Right lobe of liver (tissue), 6 donors: ENCODE results near the gene CUL1. TPM values are rescaled to one million over a fixed set of nuclear protein-coding genes. Genes with fewer than 3 reads are reported as not detected.

ENCODE experiments used
- ATAC-seq, 4 donors: fragments of 200-7000 bp; cut with Tn5 transposase; one replicate each; pipeline ENCODE4 v1.9.1; 2020; ENCODE audit warnings: mild to moderate bottlenecking in 4 of 4, moderate library complexity in 4 of 4
- DNase-seq, 3 donors: peaks; one replicate each; pipeline ENCODE4 v3.0.0-alpha.2; 2020
- H3K27ac ChIP-seq, 3 donors: fragments of 200-600 bp; one replicate each; pipeline ENCODE4 v1.8.0; 2022
- H3K27me3 ChIP-seq, 2 donors: fragments of 200-600 bp; one replicate each; pipeline ENCODE4 v1.8.0; 2022
- H3K36me3 ChIP-seq, 4 donors: fragments of 200-600 bp; sonication (generic) in 1 of 4; one replicate each; pipeline versions ENCODE4 v1.5.1 to v1.8.0; 2017 to 2022; ENCODE audit warnings: control low read depth in 1 of 4
- H3K4me1 ChIP-seq, 4 donors: fragments of 200-600 bp; sonication (generic) in 1 of 4; one replicate each; pipeline versions ENCODE4 v1.5.1 to v1.8.0; 2017 to 2022; ENCODE audit warnings: control low read depth in 1 of 4
- H3K4me3 ChIP-seq, 3 donors: fragments of 200-600 bp; one replicate each; pipeline ENCODE4 v1.8.0; 2022
- H3K9me3 ChIP-seq, 4 donors: fragments of 200-600 bp; sonication (generic) in 1 of 4; one replicate each; pipeline versions ENCODE4 v1.5.1 to v1.8.0; 2017 to 2022; ENCODE audit warnings: control low read depth in 1 of 4
- POLR2A ChIP-seq: fragments of 450-650 bp; IDR thresholded peaks from one replicate; pipeline ENCODE4 v1.6.1; 2017; ENCODE audit warnings: antibody characterized with exemption, mild to moderate bottlenecking
- WGBS: methylation state at CpG from one replicate; pipeline ENCODE4 v1.1.6; 2018; ENCODE audit warnings: low coverage, low lambda C conversion rate; ENCODE audit not compliant: insufficient coverage; ENCODE audit errors: missing lambda C conversion rate; 5-methylcytosine and 5-hydroxymethylcytosine counted together
- intact Hi-C, 2 donors: fragments of 100-400 bp; cut with DNase I; formaldehyde crosslinking; loops; one replicate each; pipeline versions ENCODE4 v1.11.2 to v1.14.1; 2022
- total RNA-seq, 6 experiments: library from RNA; depleted of rRNA in 2 of 6; stranded (reverse); fragments of >200 nt in 2 of 6; fragmentation: NEBNext Ultra II Directional in 3 of 6; extraction: Animal tissue kit (Norgen Biotek cat#: 25700) in 3 of 6; gene quantifications; one replicate each; pipeline versions ENCODE4 v1.1.0 to v1.2.4, GENCODE V29; 2016 to 2023
- TF ChIP-seq, protein P1 (sequence below), 4 donors: fragments of 200-600 bp in 3 of 4; fragments of 450-650 bp in 1 of 4; IDR thresholded peaks; one replicate each; pipeline versions ENCODE4 v1.5.1 to v1.8.0; 2016 to 2022; ENCODE audit warnings: antibody characterized with exemption in 4 of 4, mild to moderate bottlenecking in 2 of 4
- donor health status: DM: no; HTN: yes; CAD: no.
- donor health status: DM: no; HTN: no; CAD: no.
- donor health status: DM: no; HTN: no; CAD: no.
- donor health status: DM: no; HTN: yes; CAD: no.
- donor health status: DM: no; HTN: yes; CAD: no.

The CUL1 gene
- total RNA-seq, 6 experiments from 2014 or later = 22.3 to 46.3 (median 30.8) TPM

DNA sequence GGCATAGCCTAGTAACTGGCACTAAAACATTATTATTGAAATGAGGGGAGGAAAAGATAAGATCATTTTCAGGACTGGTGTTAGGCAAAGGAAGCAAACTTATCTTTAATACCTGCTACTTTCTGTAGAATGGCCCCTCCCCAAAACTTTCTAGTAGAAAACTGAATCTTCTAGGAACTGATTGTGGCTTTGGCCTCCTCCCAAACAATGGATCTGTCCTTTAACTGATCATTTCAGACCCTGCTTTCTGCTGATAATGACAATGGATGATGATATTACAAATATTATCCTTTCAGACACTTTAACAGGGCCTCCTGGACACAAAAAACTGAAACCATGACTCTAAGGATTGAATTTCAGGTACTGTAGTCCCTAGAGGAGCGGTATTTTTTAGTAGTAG is 130.3 kb downstream of the CUL1 start:
- Histone ChIP-seq H3K4me3 (no peak overlapping the region), H3K9me3 (peaks cover 0 to 4% (median 0%) of the 10 kb centered on the region in 4 donors), H3K4me1 (no peaks in the 10 kb centered on the region), H3K27me3 (no peaks in the 10 kb centered on the region), H3K27ac (no peak overlapping the region), H3K36me3 (peaks cover 0 to 6% (median 0%) of the 10 kb centered on the region in 4 donors)
- TF ChIP-seq, protein P1, sequence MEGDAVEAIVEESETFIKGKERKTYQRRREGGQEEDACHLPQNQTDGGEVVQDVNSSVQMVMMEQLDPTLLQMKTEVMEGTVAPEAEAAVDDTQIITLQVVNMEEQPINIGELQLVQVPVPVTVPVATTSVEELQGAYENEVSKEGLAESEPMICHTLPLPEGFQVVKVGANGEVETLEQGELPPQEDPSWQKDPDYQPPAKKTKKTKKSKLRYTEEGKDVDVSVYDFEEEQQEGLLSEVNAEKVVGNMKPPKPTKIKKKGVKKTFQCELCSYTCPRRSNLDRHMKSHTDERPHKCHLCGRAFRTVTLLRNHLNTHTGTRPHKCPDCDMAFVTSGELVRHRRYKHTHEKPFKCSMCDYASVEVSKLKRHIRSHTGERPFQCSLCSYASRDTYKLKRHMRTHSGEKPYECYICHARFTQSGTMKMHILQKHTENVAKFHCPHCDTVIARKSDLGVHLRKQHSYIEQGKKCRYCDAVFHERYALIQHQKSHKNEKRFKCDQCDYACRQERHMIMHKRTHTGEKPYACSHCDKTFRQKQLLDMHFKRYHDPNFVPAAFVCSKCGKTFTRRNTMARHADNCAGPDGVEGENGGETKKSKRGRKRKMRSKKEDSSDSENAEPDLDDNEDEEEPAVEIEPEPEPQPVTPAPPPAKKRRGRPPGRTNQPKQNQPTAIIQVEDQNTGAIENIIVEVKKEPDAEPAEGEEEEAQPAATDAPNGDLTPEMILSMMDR (IDR thresholded peaks at IDR 0.05) = no peak
- no peak for TF ChIP-seq POLR2A
- intact Hi-C loops = no loop called here
- DNase-seq (no peak), ATAC-seq (no peak)
- WGBS = 100% methylated on average over 1 of the region's 1 CpG

DNA sequence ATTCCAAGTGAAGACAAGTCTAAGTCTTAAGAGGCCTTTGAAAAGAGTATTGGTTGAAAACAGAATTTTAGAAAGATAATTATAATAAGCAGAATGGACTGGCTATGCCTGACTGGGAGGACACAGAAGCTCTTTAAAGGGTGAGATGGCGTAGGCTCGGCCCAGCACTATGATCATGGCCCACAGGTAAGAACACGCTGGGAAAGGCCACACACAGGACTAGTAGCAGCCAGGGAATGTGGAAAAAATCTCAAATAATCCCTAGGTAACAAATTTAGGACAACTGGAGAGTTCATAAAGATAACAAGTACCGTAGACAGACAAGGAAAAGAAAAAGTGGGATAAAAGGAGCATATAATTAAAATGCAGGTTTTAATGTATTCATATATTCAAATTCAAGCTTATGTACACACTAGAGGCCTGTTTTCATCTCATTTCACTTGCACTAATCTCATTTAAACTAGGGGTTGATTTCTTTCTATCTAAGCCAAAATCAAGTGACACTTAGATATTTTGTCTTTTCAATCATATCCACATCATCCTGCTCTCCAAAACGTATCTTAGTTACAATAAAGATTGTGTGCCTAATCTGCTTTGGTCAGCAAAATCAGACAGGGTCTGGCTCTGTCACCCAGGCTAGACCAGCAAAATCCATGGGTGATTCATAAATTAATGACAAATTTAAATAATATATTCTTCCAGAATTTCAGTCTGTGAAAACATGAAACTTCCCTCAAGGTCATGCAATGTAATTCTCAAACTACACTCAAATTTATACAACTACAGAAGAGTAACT is 132.4 kb downstream of the CUL1 start:
- ATAC-seq (no peak), DNase-seq (no peak)
- Histone ChIP-seq H3K4me1 (no peaks in the 10 kb centered on the region), H3K4me3 (no peak overlapping the region), H3K36me3 (peaks cover 0 to 6% (median 0%) of the 10 kb centered on the region in 4 donors), H3K9me3 (peaks cover 0 to 4% (median 0%) of the 10 kb centered on the region in 4 donors), H3K27ac (no peak overlapping the region), H3K27me3 (no peaks in the 10 kb centered on the region)
- intact Hi-C loops = no loop called here
- TF ChIP-seq, protein P1 (IDR thresholded peaks at IDR 0.05) = no peak
- TF ChIP-seq POLR2A = no peak
- 91% methylated on average over 5 of the region's 5 CpGs for WGBS

DNA sequence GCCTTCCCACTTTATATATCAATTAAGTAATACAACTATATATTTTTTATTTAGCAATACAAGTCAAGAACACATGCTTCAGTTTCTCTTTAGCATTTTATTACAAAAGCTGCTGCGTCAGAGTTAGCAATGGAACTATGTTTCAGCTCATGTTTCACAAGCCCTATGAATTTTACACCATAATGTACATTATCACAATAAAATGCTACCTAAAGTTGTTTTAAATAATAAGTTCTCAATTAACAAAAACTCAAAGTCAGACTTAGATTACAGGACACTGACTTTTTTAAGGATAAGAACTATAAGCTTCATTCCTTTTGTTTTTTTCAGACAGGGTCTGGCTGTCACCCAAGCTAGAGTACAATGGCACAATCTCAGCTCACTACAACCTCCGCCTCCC is 133.1 kb downstream of the CUL1 start:
- no peaks in the 10 kb centered on the region for H3K27me3 ChIP-seq
- TF ChIP-seq POLR2A = no peak
- TF ChIP-seq, protein P1 (IDR thresholded peaks at IDR 0.05) = no peak
- no peaks in the 10 kb centered on the region for H3K4me1 ChIP-seq
- intact Hi-C loops = no loop called here
- no peak overlapping the region for H3K4me3 ChIP-seq
- H3K36me3 ChIP-seq = no peaks in the 10 kb centered on the region
- H3K27ac ChIP-seq = no peak overlapping the region
- ATAC-seq (no peak), DNase-seq (no peak)
- WGBS = 87% methylated on average over 2 of the region's 2 CpGs
- H3K9me3 ChIP-seq = peaks cover 0 to 4% (median 0%) of the 10 kb centered on the region in 4 donors

DNA sequence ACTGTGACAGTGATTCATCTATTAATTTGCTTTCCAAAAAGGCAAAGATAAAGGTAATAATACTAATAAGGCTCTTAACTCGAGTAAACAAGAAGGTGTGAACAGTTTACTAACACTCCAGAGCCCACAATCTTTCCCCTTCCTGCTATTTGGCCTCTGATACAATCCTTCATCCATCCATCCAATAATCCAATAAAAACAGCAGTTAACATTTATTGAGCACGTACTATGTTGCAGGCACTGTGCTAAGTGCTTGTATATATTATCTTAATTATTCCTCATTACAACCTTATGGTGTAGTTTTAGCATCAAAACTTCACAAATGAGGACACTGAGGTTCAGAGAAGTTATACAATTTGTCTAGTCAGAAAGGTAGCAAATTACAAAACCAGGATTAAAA is 135.9 kb downstream of the CUL1 start:
- DNase-seq = no peak
- H3K27ac ChIP-seq = no peak overlapping the region
- no peak for ATAC-seq
- 85% methylated on average over 2 of the region's 2 CpGs for WGBS
- no peaks in the 10 kb centered on the region for H3K27me3 ChIP-seq
- no peaks in the 10 kb centered on the region for H3K9me3 ChIP-seq
- no peaks in the 10 kb centered on the region for H3K36me3 ChIP-seq
- H3K4me3 ChIP-seq = no peak overlapping the region
- H3K4me1 ChIP-seq = no peaks in the 10 kb centered on the region
- intact Hi-C loops = no loop called here
- TF ChIP-seq, protein P1 (IDR thresholded peaks at IDR 0.05) = no peak
- no peak for TF ChIP-seq POLR2A
